ENCODE results near the gene P2RY4.

The P2RY4 gene

GRCh38 chrX:70268034-70268433, 8.0 kb upstream of the P2RY4 start, which contains the start of gene ARR3:
TSS of gene ARR3 (plus strand) at chrX:70268334. CDS start at chrX:70269386, 1,052 bp downstream.
- Histone ChIP-seq H3K4me1 (ENCODE audit: insufficient read depth, low read length, poor library complexity, severe bottlenecking) (no peaks in the 10 kb centered on the region), H3K9me2 (replicated peaks; ENCODE audit: low read depth, low read length) (no peaks in the 10 kb centered on the region), H3K4me3 (ENCODE audit: low read length, poor library complexity, severe bottlenecking) (no peak within 1 kb of the TSS), H4K20me1 (ENCODE audit: insufficient read depth, low read length, poor library complexity, severe bottlenecking) (no peaks in the 10 kb centered on the region), H3F3A (ENCODE audit: low read depth) (no peaks in the 10 kb centered on the region), H3K9ac (ENCODE audit: low read depth, low read length, poor library complexity, severe bottlenecking) (no peak within 1 kb of the TSS), H3K79me2 (ENCODE audit: insufficient read depth, low read length) (no peaks in the 10 kb centered on the region), H3K4me2 (ENCODE audit: low read depth, low read length, poor library complexity, severe bottlenecking) (no peak within 1 kb of the TSS), H2AFZ (ENCODE audit: low read length) (no peak within 1 kb of the TSS), H3K27me3 (ENCODE audit: insufficient read depth, low read length, poor library complexity, severe bottlenecking) (no peaks in the 10 kb centered on the region), H3K36me3 (ENCODE audit: insufficient read depth, low read length) (no peaks in the 10 kb centered on the region), H3K9me3 (ENCODE audit: insufficient read depth, low read depth, low read length) (no peaks in the 10 kb centered on the region)
- TF ChIP-seq EZH2phosphoT487 (IDR thresholded peaks at IDR 0.05; ENCODE audit: borderline replicate concordance) (no peak), CTCF (conservative IDR thresholded peaks at IDR 0.05; ENCODE audit: low read length) (no peak)

GRCh38 chrX:70264784-70265183, 4.8 kb upstream of the P2RY4 start:
- no peaks in the 10 kb centered on the region for H3K9me3 ChIP-seq (ENCODE audit: insufficient read depth, low read depth, low read length)
- H3K4me3 ChIP-seq (ENCODE audit: low read length, poor library complexity, severe bottlenecking) = no peak overlapping the region
- H3K4me1 ChIP-seq (ENCODE audit: insufficient read depth, low read length, poor library complexity, severe bottlenecking) = no peaks in the 10 kb centered on the region
- no peaks in the 10 kb centered on the region for H4K20me1 ChIP-seq (ENCODE audit: insufficient read depth, low read length, poor library complexity, severe bottlenecking)
- no peaks in the 10 kb centered on the region for H3K36me3 ChIP-seq (ENCODE audit: insufficient read depth, low read length)
- no peaks in the 10 kb centered on the region for H3K27me3 ChIP-seq (ENCODE audit: insufficient read depth, low read length, poor library complexity, severe bottlenecking)
- no peaks in the 10 kb centered on the region for H3K79me2 ChIP-seq (ENCODE audit: insufficient read depth, low read length)
- TF ChIP-seq CTCF (conservative IDR thresholded peaks at IDR 0.05; ENCODE audit: low read length) = no peak
- TF ChIP-seq EZH2phosphoT487 (IDR thresholded peaks at IDR 0.05; ENCODE audit: borderline replicate concordance) = no peak
- no peaks in the 10 kb centered on the region for H3K9me2 ChIP-seq (replicated peaks; ENCODE audit: low read depth, low read length)
- no peak overlapping the region for H2AFZ ChIP-seq (ENCODE audit: low read length)
- no peak overlapping the region for H3K4me2 ChIP-seq (ENCODE audit: low read depth, low read length, poor library complexity, severe bottlenecking)
- no peaks in the 10 kb centered on the region for H3F3A ChIP-seq (ENCODE audit: low read depth)
- no peak overlapping the region for H3K9ac ChIP-seq (ENCODE audit: low read depth, low read length, poor library complexity, severe bottlenecking)

- no peaks in the 10 kb centered on the region for H3K9me3 ChIP-seq (ENCODE audit: insufficient read depth, low read depth, low read length)
- no peak overlapping the region for H2AFZ ChIP-seq (ENCODE audit: low read length)
- no peak overlapping the region for H3K4me3 ChIP-seq (ENCODE audit: low read length, poor library complexity, severe bottlenecking)
- no peak overlapping the region for H3K9ac ChIP-seq (ENCODE audit: low read depth, low read length, poor library complexity, severe bottlenecking)
- H3K36me3 ChIP-seq (ENCODE audit: insufficient read depth, low read length) = no peaks in the 10 kb centered on the region
- H4K20me1 ChIP-seq (ENCODE audit: insufficient read depth, low read length, poor library complexity, severe bottlenecking) = no peaks in the 10 kb centered on the region
- H3K4me1 ChIP-seq (ENCODE audit: insufficient read depth, low read length, poor library complexity, severe bottlenecking) = no peaks in the 10 kb centered on the region
- no peaks in the 10 kb centered on the region for H3K79me2 ChIP-seq (ENCODE audit: insufficient read depth, low read length)
- no peak overlapping the region for H3K4me2 ChIP-seq (ENCODE audit: low read depth, low read length, poor library complexity, severe bottlenecking)
- TF ChIP-seq CTCF (conservative IDR thresholded peaks at IDR 0.05; ENCODE audit: low read length) (peak; percentile 59), EZH2phosphoT487 (IDR thresholded peaks at IDR 0.05; ENCODE audit: borderline replicate concordance) (no peak)
- H3K27me3 ChIP-seq (ENCODE audit: insufficient read depth, low read length, poor library complexity, severe bottlenecking) = no peaks in the 10 kb centered on the region
- no peaks in the 10 kb centered on the region for H3K9me2 ChIP-seq (replicated peaks; ENCODE audit: low read depth, low read length)
- no peaks in the 10 kb centered on the region for H3F3A ChIP-seq (ENCODE audit: low read depth)
Measured at GRCh38 chrX:70262952-70263567, 3.1 kb upstream of the P2RY4 start.

Measured in Loucy (cell line).